HCT116 (cell line): Measurements from ENCODE around the gene METTL25. TPM values are rescaled to one million over a fixed set of nuclear protein-coding genes. Genes with fewer than 3 reads are reported as not detected.

Experiments
- ATAC-seq: fragments of 200-7000 bp; cut with Tn5 transposase; 2 replicates; pipeline ENCODE4 v1.9.1; 2020; ENCODE audit warnings: mild to moderate bottlenecking, moderate library complexity
- BruUV-seq: library from RNA; stranded (reverse); fragments of 400-500 nt; replicated peaks from 2 replicates; lab custom pipeline; 2021; lab: Mats Ljungman, UMichigan
- CTCF ChIA-PET: fragments of 300-600 bp; sonication (Branson Sonifier 250); formaldehyde crosslinking; loops from one replicate; lab custom pipeline; 2021; ENCODE audit warnings: antibody characterized with exemption; lab: Charles Lee
- POLR2A ChIA-PET: fragments of 300-600, 350-600 bp; sonication (Branson Sonifier 250); formaldehyde crosslinking; loops from one replicate; lab custom pipeline; 2021; ENCODE audit warnings: antibody characterized with exemption; lab: Charles Lee
- RAD21 ChIA-PET, 2 experiments: fragments of 300-600 bp; sonication (Branson Sonifier 250); formaldehyde crosslinking; loops; one replicate each; lab custom pipeline; 2023; ENCODE audit warnings: low total read pairs in 2 of 2; ENCODE audit not compliant: uncharacterized antibody in 2 of 2, unreplicated experiment in 2 of 2, low non-redundant PET in 1 of 2; lab: Charles Lee
- DNase-seq: peaks from one replicate; pipeline ENCODE4 v3.0.0-alpha.2; 2010; ENCODE audit warnings: low read depth, low spot score
- H2AFZ ChIP-seq: fragments of 200-600 bp; shearing (Covaris generic), sonication (generic); 2 replicates; pipeline ENCODE4 v1.6.1; 2017; ENCODE audit warnings: low read depth, mixed run types, mixed read lengths, antibody characterized with exemption, low read length; ENCODE audit not compliant: poor library complexity, severe bottlenecking
- H3K27ac ChIP-seq: 2 replicates; pipeline ENCODE4 v1.5.1; 2012; ENCODE audit warnings: low read depth, low read length
- H3K27me3 ChIP-seq: fragments of 200-600 bp; sonication (generic); 2 replicates; pipeline ENCODE4 v1.6.1; 2016; ENCODE audit warnings: mixed run types, low read length, mixed read lengths; ENCODE audit not compliant: insufficient read depth
- H3K36me3 ChIP-seq, 2 experiments: fragments of 200-500 bp in 1 of 2; fragments of 200-600 bp in 1 of 2; sonication (Bioruptor generic) in 1 of 2; sonication (generic) in 1 of 2; 2 replicates each; pipeline versions ENCODE4 v1.5.1 to v1.6.1; 2014 to 2016; ENCODE audit warnings: low read length in 2 of 2, inconsistent platforms in 1 of 2, mixed read lengths in 1 of 2, mixed run types in 1 of 2; ENCODE audit not compliant: insufficient read depth in 2 of 2, control insufficient read depth in 1 of 2
- H3K4me1 ChIP-seq, 2 experiments: fragments of 200-600 bp in 1 of 2; sonication (generic) in 1 of 2; 2 replicates each; pipeline versions ENCODE4 v1.5.1 to v1.6.1; 2012 to 2017; ENCODE audit warnings: low read length in 2 of 2, inconsistent platforms in 1 of 2, mild to moderate bottlenecking in 1 of 2, mixed read lengths in 1 of 2, mixed run types in 1 of 2, moderate library complexity in 1 of 2; ENCODE audit not compliant: insufficient read depth in 2 of 2, control insufficient read depth in 1 of 2
- H3K4me2 ChIP-seq: fragments of 200-600 bp; sonication (generic); 2 replicates; pipeline ENCODE4 v1.6.1; 2017; ENCODE audit warnings: mixed run types, low read length, mixed read lengths
- H3K4me3 ChIP-seq, 2 experiments: fragments of 200-600 bp in 1 of 2; sonication (generic) in 1 of 2; replicated peaks in 1 of 2; 2 replicates each; pipeline ENCODE4 v1.5.1; 2011 to 2016; ENCODE audit warnings: low read length in 2 of 2, control low read depth in 1 of 2, low read depth in 1 of 2, mild to moderate bottlenecking in 1 of 2, mixed read lengths in 1 of 2, mixed run types in 1 of 2
- H3K79me2 ChIP-seq: fragments of 200-600 bp; sonication (generic); 2 replicates; pipeline ENCODE4 v1.6.1; 2017; ENCODE audit warnings: mild to moderate bottlenecking, mixed run types, low read length, moderate library complexity, mixed read lengths; ENCODE audit not compliant: insufficient read depth
- H3K9ac ChIP-seq: fragments of 200-600 bp; sonication (generic); 2 replicates; pipeline ENCODE4 v1.6.1; 2016; ENCODE audit warnings: low read length, mixed read lengths
- H3K9me2 ChIP-seq: fragments of 200-600 bp; sonication (generic), shearing (Covaris generic); 2 replicates; pipeline ENCODE4 v1.6.1; 2017; ENCODE audit warnings: mixed run types, mild to moderate bottlenecking, moderate library complexity; ENCODE audit not compliant: insufficient read depth
- H3K9me3 ChIP-seq, 2 experiments: fragments of 200-500 bp in 1 of 2; fragments of 200-600 bp in 1 of 2; sonication (Bioruptor generic) in 1 of 2; sonication (generic) in 1 of 2; 2 replicates each; pipeline ENCODE4 v1.6.1; 2014 to 2017; ENCODE audit warnings: low read length in 2 of 2, mixed read lengths in 2 of 2, inconsistent platforms in 1 of 2, low read depth in 1 of 2, mild to moderate bottlenecking in 1 of 2, mixed run types in 1 of 2, moderate library complexity in 1 of 2; ENCODE audit not compliant: control insufficient read depth in 1 of 2, insufficient read depth in 1 of 2
- H4K20me1 ChIP-seq: fragments of 200-600 bp; sonication (generic), shearing (Covaris generic); 2 replicates; pipeline ENCODE4 v1.6.1; 2017; ENCODE audit warnings: mixed run types, mild to moderate bottlenecking, moderate library complexity; ENCODE audit not compliant: insufficient read depth
- CEBPB ChIP-seq: IDR thresholded peaks from 2 replicates; pipeline ENCODE4 v1.6.1; 2012; ENCODE audit warnings: low read depth
- CTCF ChIP-seq, 3 experiments: fragments of 200-600 bp in 1 of 3; sonication (generic) in 1 of 3; IDR thresholded peaks in 2 of 3; conservative IDR thresholded peaks in 1 of 3; 2 replicates each; pipeline ENCODE4 v1.5.1; 2012 to 2017; ENCODE audit warnings: low read depth in 2 of 3, low read length in 2 of 3, antibody characterized with exemption in 1 of 3, borderline replicate concordance in 1 of 3, control low read depth in 1 of 3, mild to moderate bottlenecking in 1 of 3, mixed read lengths in 1 of 3, mixed run types in 1 of 3, moderate library complexity in 1 of 3; ENCODE audit not compliant: insufficient read depth in 1 of 3
- EGR1 ChIP-seq: IDR thresholded peaks from 2 replicates; pipeline ENCODE4 v1.6.1; 2012; ENCODE audit warnings: low read depth
- ELF1 ChIP-seq: IDR thresholded peaks from 2 replicates; pipeline ENCODE4 v1.6.1; 2012; ENCODE audit warnings: low read depth, borderline replicate concordance
- EZH2phosphoT487 ChIP-seq: fragments of 200-600 bp; IDR thresholded peaks from 2 replicates; pipeline ENCODE4 v1.6.1; 2018; ENCODE audit warnings: antibody characterized with exemption, borderline replicate concordance
- FOSL1 ChIP-seq: IDR thresholded peaks from 2 replicates; pipeline ENCODE4 v1.6.1; 2012; ENCODE audit warnings: low read depth
- JUND ChIP-seq: IDR thresholded peaks from 2 replicates; pipeline ENCODE4 v1.6.1; 2012
- MAX ChIP-seq: IDR thresholded peaks from 2 replicates; pipeline ENCODE4 v1.6.1; 2012
- POLR2A ChIP-seq: IDR thresholded peaks from 2 replicates; pipeline ENCODE4 v1.7.0; 2011; ENCODE audit warnings: borderline replicate concordance; ENCODE audit not compliant: insufficient read depth, insufficient read length; ENCODE audit errors: extremely low read depth
- POLR2AphosphoS5 ChIP-seq: IDR thresholded peaks from 2 replicates; pipeline ENCODE4 v1.6.1; 2011; ENCODE audit warnings: mild to moderate bottlenecking, low read depth, low read length, moderate library complexity
- REST ChIP-seq: IDR thresholded peaks from 2 replicates; pipeline ENCODE4 v1.6.1; 2012; ENCODE audit warnings: low read depth
- SIN3A ChIP-seq: IDR thresholded peaks from 2 replicates; pipeline ENCODE4 v1.6.1; 2012; ENCODE audit warnings: low read depth
- TCF7L2 ChIP-seq: IDR thresholded peaks from 2 replicates; pipeline ENCODE4 v1.7.0; 2011; ENCODE audit warnings: borderline replicate concordance, inconsistent platforms; ENCODE audit not compliant: insufficient read depth, insufficient read length; ENCODE audit errors: extremely low read depth
- YY1 ChIP-seq: IDR thresholded peaks from 2 replicates; pipeline ENCODE4 v1.6.1; 2011; ENCODE audit warnings: low read length, low read depth, moderate library complexity, mild to moderate bottlenecking; ENCODE audit not compliant: insufficient replicate concordance; ENCODE audit errors: extremely low read depth
- ZFX ChIP-seq: fragments of 450-650 bp; IDR thresholded peaks from 2 replicates; pipeline ENCODE4 v1.6.1; 2017
- intact Hi-C: fragments of 100-400 bp; cut with micrococcal nuclease; formaldehyde crosslinking; loops from 2 replicates; pipeline ENCODE4 v1.10.0; 2022
- total RNA-seq: library from RNA; stranded (reverse); gene quantifications from one replicate; pipeline ENCODE4 v1.2.1, GENCODE V29; 2021; ENCODE audit not compliant: unreplicated experiment

The METTL25 gene
- total RNA-seq, 1 experiment from 2014 or later = 4.4 TPM

- H3K4me3 ChIP-seq = no peak overlapping the region
- no peak for TF ChIP-seq TCF7L2
- no peak for TF ChIP-seq FOSL1
- TF ChIP-seq POLR2A = no peak
- TF ChIP-seq EZH2phosphoT487 = no peak
- TF ChIP-seq POLR2AphosphoS5 = no peak
- no peak for TF ChIP-seq ZFX
- no peak for TF ChIP-seq YY1
- no peak for TF ChIP-seq ELF1
- TF ChIP-seq EGR1 = no peak
- TF ChIP-seq REST = no peak
- no peak for TF ChIP-seq JUND
- TF ChIP-seq CTCF (IDR thresholded peaks at IDR 0.05 in 2 of 3, conservative IDR thresholded peaks at IDR 0.05 in 1 of 3; ENCODE audit: borderline replicate concordance in 1 of 3, insufficient read depth in 1 of 3, low read depth in 2 of 3, low read length in 2 of 3) = no peak
- no peak for TF ChIP-seq SIN3A
- TF ChIP-seq MAX = no peak
- no peak for TF ChIP-seq CEBPB
- TF ChIP-seq, all 23 proteins: peak for 0
- H3K4me2 ChIP-seq = no peak overlapping the region
- H3K36me3 ChIP-seq = no peaks in the 10 kb centered on the region
- no peaks in the 10 kb centered on the region for H3K27me3 ChIP-seq
- H3K9ac ChIP-seq = no peak overlapping the region
- H3K4me1 ChIP-seq = no peaks in the 10 kb centered on the region
- ATAC-seq (no peak), DNase-seq (no peak)
- H3K9me3 ChIP-seq = no peaks in the 10 kb centered on the region
- H4K20me1 ChIP-seq = no peaks in the 10 kb centered on the region
- no peaks in the 10 kb centered on the region for H3K79me2 ChIP-seq
- ChIA-PET RAD21 (no interaction called here), POLR2A (no interaction called here), CTCF (no interaction called here)
- H3K27ac ChIP-seq = no peak overlapping the region
- intact Hi-C loops = loop anchor here (10.0 kb wide), 1 partner anchor 483 kb away; no protein-coding TSS in a partner anchor
- no peak overlapping the region for H2AFZ ChIP-seq
- no peaks in the 10 kb centered on the region for H3K9me2 ChIP-seq
- BruUV-seq = no TSS peak
These were observed 164.0 kb downstream of the METTL25 start for GRCh38 chr12:82522285-82522684.
